Stimulated activated memory B cell treated with anti-CD40 and anti-IgM and Interleukin-4, amounts not matched to agents 10 μg/mL and 1 μg/mL and 100 μg/mL, for 72 hours (primary cell): ENCODE data around the gene DPH5.
A peak's percentile ranks its signal among the peaks of the same experiment; 100 is the strongest.
"Not testable (repeated sequence)": the region's sequence is repeated elsewhere in the genome, so short reads cannot be mapped to it uniquely, and the experiment has no call there.

Source experiments
- ATAC-seq: fragments of 150-1000 bp; cut with Tn5 transposase; 2 replicates; pipeline ENCODE4 v1.10.0; 2021
- H3K27ac Mint-ChIP-seq: one replicate; pipeline ENCODE4 v1.8.0; 2022; ENCODE audit warnings: mild to moderate bottlenecking, mixed read lengths
- H3K27me3 Mint-ChIP-seq: one replicate; pipeline ENCODE4 v1.8.0; 2022; ENCODE audit warnings: mixed read lengths
- H3K36me3 Mint-ChIP-seq: one replicate; pipeline ENCODE4 v1.8.0; 2022; ENCODE audit warnings: mixed read lengths
- H3K4me1 Mint-ChIP-seq: one replicate; pipeline ENCODE4 v1.8.0; 2022; ENCODE audit warnings: mixed read lengths
- H3K4me3 Mint-ChIP-seq: one replicate; pipeline ENCODE4 v1.8.0; 2022; ENCODE audit warnings: mild to moderate bottlenecking, moderate library complexity, mixed read lengths
- H3K9me3 Mint-ChIP-seq: one replicate; pipeline ENCODE4 v1.8.0; 2022; ENCODE audit warnings: mixed read lengths

The DPH5 gene

GRCh38 chr1:101043776-101044175 is 18.2 kb upstream of the DPH5 start:
- Mint-ChIP-seq H3K4me1 (peaks cover 23% of the 10 kb centered on the region), H3K36me3 (peaks cover 30% of the 10 kb centered on the region), H3K9me3 (peaks cover 13% of the 10 kb centered on the region), H3K4me3 (no peak overlapping the region), H3K27ac (no peak overlapping the region), H3K27me3 (no peaks in the 10 kb centered on the region)
- no peak for ATAC-seq

DNA sequence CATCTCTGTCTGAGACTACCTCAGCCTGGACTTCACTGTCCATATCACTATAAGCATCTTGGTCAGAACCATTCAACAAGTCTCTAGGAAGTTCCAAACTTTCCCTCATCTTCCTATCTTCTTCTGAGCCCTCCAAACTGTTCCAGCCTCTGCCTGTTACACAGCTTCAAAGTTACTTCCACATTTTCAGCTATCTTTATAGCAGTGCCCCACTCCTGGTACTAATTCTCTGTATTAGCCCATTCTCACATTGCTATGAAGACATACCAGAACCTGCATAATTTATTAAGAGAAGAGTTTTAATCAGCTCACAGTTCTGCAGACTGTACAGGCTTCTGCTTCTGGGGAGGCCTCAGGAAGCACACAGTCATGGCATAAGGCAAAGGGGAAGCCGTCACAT is 15.7 kb upstream of the DPH5 start:
- no peaks in the 10 kb centered on the region for H3K27me3 Mint-ChIP-seq
- peaks cover 17% of the 10 kb centered on the region for H3K9me3 Mint-ChIP-seq
- H3K36me3 Mint-ChIP-seq = peaks cover 37% of the 10 kb centered on the region
- H3K4me1 Mint-ChIP-seq = peaks cover 26% of the 10 kb centered on the region
- no peak overlapping the region for H3K4me3 Mint-ChIP-seq
- no peak for ATAC-seq
- H3K27ac Mint-ChIP-seq = peak overlapping the region; percentile 16

- Mint-ChIP-seq H3K4me3 (no peak overlapping the region), H3K9me3 (peaks cover 17% of the 10 kb centered on the region), H3K4me1 (peaks cover 32% of the 10 kb centered on the region), H3K36me3 (peaks cover 38% of the 10 kb centered on the region), H3K27ac (peak overlapping the region; percentile 16), H3K27me3 (no peaks in the 10 kb centered on the region)
- ATAC-seq = no peak
Observed at GRCh38 chr1:101040666-101041065, 15.1 kb upstream of the DPH5 start.

DNA sequence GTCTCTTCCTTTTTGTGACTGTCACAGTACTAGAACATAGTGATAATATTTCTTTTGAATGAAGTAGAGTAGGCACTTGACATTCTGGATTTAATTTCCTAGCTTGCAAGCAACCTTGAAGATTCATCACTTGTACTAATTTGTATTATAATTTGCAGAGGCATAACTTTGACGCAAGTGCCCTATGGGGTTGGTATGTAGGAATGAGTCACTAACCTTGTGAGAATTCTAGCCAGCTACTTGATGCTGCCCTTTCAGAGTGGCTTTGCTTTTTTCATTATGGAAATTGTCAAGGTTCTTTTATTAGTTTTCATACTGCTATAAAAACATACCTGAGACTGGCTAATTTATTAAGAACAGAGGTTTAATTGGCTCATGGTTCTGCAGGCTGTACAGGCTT is 13.7 kb upstream of the DPH5 start:
- Mint-ChIP-seq H3K27me3 (no peaks in the 10 kb centered on the region), H3K4me3 (no peak overlapping the region), H3K36me3 (peaks cover 35% of the 10 kb centered on the region), H3K9me3 (peaks cover 17% of the 10 kb centered on the region), H3K27ac (peak overlapping the region; percentile 28), H3K4me1 (peaks cover 38% of the 10 kb centered on the region)
- no peak for ATAC-seq

GRCh38 chr1:101037316-101037715 is 11.7 kb upstream of the DPH5 start:
- Mint-ChIP-seq H3K4me3 (no peak overlapping the region), H3K36me3 (peaks cover 43% of the 10 kb centered on the region), H3K4me1 (peaks cover 38% of the 10 kb centered on the region), H3K9me3 (peaks cover 17% of the 10 kb centered on the region), H3K27me3 (no peaks in the 10 kb centered on the region), H3K27ac (no peak overlapping the region)
- no peak for ATAC-seq

- no peak for ATAC-seq
- no peaks in the 10 kb centered on the region for H3K27me3 Mint-ChIP-seq
- H3K9me3 Mint-ChIP-seq = no peaks in the 10 kb centered on the region
- H3K27ac Mint-ChIP-seq = no peak overlapping the region
- H3K36me3 Mint-ChIP-seq = peaks cover 31% of the 10 kb centered on the region
- H3K4me1 Mint-ChIP-seq = peaks cover 40% of the 10 kb centered on the region
- no peak overlapping the region for H3K4me3 Mint-ChIP-seq
Observed at GRCh38 chr1:101033017-101033416, 7.4 kb upstream of the DPH5 start.

GRCh38 chr1:101032129-101032528 is 6.5 kb upstream of the DPH5 start:
- not testable (repeated sequence) for H3K27me3 Mint-ChIP-seq, H3K9me3 Mint-ChIP-seq, H3K27ac Mint-ChIP-seq, H3K4me3 Mint-ChIP-seq, ATAC-seq
- Mint-ChIP-seq H3K4me1 (peaks cover 49% of the 10 kb centered on the region), H3K36me3 (peaks cover 38% of the 10 kb centered on the region)

DNA sequence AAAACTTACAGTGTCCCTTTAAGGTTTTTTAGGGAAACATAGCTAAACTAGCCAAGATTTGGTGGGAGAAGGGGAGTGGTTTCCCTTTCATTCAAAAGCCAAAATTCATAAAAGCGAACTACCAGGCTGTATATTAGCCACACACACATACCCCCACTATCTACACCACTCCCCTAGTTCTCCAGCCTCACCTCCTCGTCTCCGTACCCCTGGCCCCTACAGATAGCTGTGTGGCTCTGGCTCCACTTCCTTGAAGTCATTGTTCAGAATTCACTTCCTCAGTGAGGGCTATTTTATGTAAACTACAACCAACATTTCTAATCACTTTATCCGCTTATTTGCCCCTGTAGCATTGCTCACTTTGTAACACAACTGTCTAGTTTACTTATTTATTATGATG is 5.3 kb upstream of the DPH5 start:
- Mint-ChIP-seq H3K4me3 (no peak overlapping the region), H3K4me1 (peaks cover 52% of the 10 kb centered on the region)
- ATAC-seq = no peak

DNA sequence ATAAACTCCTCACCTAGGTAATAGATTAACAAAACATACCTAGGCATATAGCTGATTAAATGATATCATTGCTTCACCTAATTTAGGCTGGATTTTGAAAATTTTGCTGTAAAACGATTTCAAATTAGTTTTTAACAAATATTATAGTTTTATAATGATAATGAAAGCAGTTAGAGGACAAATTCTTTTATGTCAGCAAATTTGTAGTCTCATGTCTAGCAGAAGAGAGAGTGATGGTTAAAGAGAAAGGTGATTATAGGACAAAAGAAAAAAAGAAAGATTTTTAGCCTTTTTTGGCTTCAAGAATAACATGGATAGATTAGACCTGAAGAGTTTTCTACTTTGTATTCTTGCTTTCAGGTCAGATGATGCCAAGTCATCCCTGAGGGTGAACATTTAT is 3.6 kb upstream of the DPH5 start:
- Mint-ChIP-seq H3K27me3 (no peaks in the 10 kb centered on the region), H3K27ac (peak overlapping the region; percentile 86), H3K4me1 (peaks cover 44% of the 10 kb centered on the region), H3K9me3 (no peaks in the 10 kb centered on the region), H3K4me3 (no peak overlapping the region), H3K36me3 (peaks cover 25% of the 10 kb centered on the region)
- ATAC-seq = no peak

More for the DNA sequence above, 5.3 kb upstream of the DPH5 start:
- Mint-ChIP-seq H3K27ac (peak overlapping the region; percentile 63), H3K36me3 (peaks cover 31% of the 10 kb centered on the region), H3K9me3 (no peaks in the 10 kb centered on the region), H3K27me3 (no peaks in the 10 kb centered on the region)

DNA sequence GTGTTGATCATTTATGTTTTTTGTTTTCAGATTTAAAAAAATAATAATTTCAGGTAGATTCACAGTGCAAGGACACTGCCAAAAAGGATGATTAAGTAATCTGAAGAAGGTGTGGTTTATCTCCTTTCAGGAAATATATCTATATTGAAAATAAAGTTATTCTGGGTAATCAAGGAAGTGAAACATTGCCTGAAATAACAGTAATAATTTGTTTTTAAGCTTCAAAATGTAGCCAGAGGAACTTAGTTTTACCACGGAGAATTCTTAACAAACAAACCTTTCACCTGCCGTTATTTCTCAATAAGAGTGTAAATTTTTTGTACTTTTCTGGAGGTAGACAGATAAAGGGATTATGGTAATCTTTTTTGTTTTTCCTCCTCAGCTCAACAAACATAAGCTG is 2.9 kb upstream of the DPH5 start:
- peak overlapping the region; percentile 86 for H3K27ac Mint-ChIP-seq
- no peaks in the 10 kb centered on the region for H3K9me3 Mint-ChIP-seq
- no peak for ATAC-seq
- H3K36me3 Mint-ChIP-seq = peaks cover 31% of the 10 kb centered on the region
- no peak overlapping the region for H3K4me3 Mint-ChIP-seq
- H3K27me3 Mint-ChIP-seq = no peaks in the 10 kb centered on the region
- peaks cover 50% of the 10 kb centered on the region for H3K4me1 Mint-ChIP-seq

GRCh38 chr1:101027194-101027772 is 1.7 kb upstream of the DPH5 start:
- Mint-ChIP-seq H3K4me1 (peaks cover 51% of the 10 kb centered on the region), H3K4me3 (peak overlapping the region; percentile 68), H3K27me3 (no peaks in the 10 kb centered on the region), H3K9me3 (no peaks in the 10 kb centered on the region), H3K27ac (peak overlapping the region; percentile 86), H3K36me3 (peaks cover 28% of the 10 kb centered on the region)
- no peak for ATAC-seq

DNA sequence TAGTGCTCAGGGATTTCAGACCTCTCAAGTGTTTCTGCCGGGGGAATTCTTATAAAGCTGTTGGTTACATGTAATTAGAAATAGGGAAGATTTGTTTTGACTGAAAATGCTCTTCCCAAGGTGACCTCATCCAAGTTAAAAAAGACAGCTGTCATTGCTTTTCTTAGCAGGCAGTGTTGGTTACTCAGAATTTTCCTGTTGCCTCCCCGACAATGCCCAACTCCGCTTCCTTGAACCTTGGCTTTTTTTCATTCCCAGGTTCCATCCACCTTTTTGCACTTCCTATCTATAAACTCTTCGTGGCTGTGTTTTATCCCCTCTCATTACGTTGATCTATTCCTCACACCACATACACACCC is 825 bp upstream of the DPH5 start:
- no peak for ATAC-seq
- H3K27me3 Mint-ChIP-seq = no peaks in the 10 kb centered on the region
- peak overlapping the region; percentile 86 for H3K27ac Mint-ChIP-seq
- no peaks in the 10 kb centered on the region for H3K9me3 Mint-ChIP-seq
- H3K36me3 Mint-ChIP-seq = peaks cover 34% of the 10 kb centered on the region
- peak overlapping the region; percentile 86 for H3K4me3 Mint-ChIP-seq
- H3K4me1 Mint-ChIP-seq = peaks cover 55% of the 10 kb centered on the region

GRCh38 chr1:101025283-101025656 is 314 bp downstream of the DPH5 start:
- Mint-ChIP-seq H3K27me3 (no peaks in the 10 kb centered on the region), H3K4me1 (peaks cover 55% of the 10 kb centered on the region)
- ATAC-seq = peak; percentile 44

DNA sequence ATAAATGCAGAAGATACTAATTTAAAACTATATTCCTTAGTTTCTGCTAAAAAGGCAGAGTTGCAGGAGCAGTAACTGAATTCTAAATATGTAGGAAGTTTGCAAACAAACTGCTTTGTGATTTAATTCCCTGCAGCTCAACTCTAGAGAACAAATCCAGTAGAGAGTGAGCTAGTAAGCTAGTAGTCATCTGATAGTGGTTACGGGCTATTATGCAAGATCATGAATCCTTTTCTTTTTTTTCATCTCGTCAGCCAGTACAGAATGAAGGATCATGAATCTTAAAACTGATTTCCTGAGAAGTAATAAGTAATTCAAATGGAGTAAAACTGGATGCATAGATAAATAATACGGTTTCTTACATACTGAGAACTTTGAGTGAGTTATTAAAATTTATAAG is 3.3 kb downstream of the DPH5 start:
- H3K4me3 Mint-ChIP-seq = no peak overlapping the region
- H3K27me3 Mint-ChIP-seq = no peaks in the 10 kb centered on the region
- H3K9me3 Mint-ChIP-seq = no peaks in the 10 kb centered on the region
- ATAC-seq = no peak
- peaks cover 39% of the 10 kb centered on the region for H3K4me1 Mint-ChIP-seq
- no peak overlapping the region for H3K27ac Mint-ChIP-seq
- peaks cover 49% of the 10 kb centered on the region for H3K36me3 Mint-ChIP-seq

More at GRCh38 chr1:101025283-101025656, 314 bp downstream of the DPH5 start:
- Mint-ChIP-seq H3K27ac (peak overlapping the region; percentile 86), H3K36me3 (peaks cover 38% of the 10 kb centered on the region), H3K4me3 (peak overlapping the region; percentile 86), H3K9me3 (no peaks in the 10 kb centered on the region)

- Mint-ChIP-seq H3K4me3 (no peak overlapping the region), H3K27ac (no peak overlapping the region)
Observed at GRCh38 chr1:101017448-101017847, 8.1 kb downstream of the DPH5 start.

GRCh38 chr1:101013776-101014175 is 11.8 kb downstream of the DPH5 start:
- no peak for ATAC-seq
- H3K9me3 Mint-ChIP-seq = no peaks in the 10 kb centered on the region
- H3K27ac Mint-ChIP-seq = no peak overlapping the region
- peaks cover 9% of the 10 kb centered on the region for H3K4me1 Mint-ChIP-seq
- H3K27me3 Mint-ChIP-seq = no peaks in the 10 kb centered on the region
- H3K4me3 Mint-ChIP-seq = no peak overlapping the region
- peaks cover 68% of the 10 kb centered on the region for H3K36me3 Mint-ChIP-seq

More at GRCh38 chr1:101017448-101017847, 8.1 kb downstream of the DPH5 start:
- Mint-ChIP-seq H3K9me3 (no peaks in the 10 kb centered on the region), H3K4me1 (peaks cover 22% of the 10 kb centered on the region), H3K27me3 (no peaks in the 10 kb centered on the region), H3K36me3 (peaks cover 70% of the 10 kb centered on the region)
- no peak for ATAC-seq
